GM18499 (cell line): ENCODE measurements around the gene KIF13A.
"Not testable (repeated sequence)": the region's sequence is repeated elsewhere in the genome, so short reads cannot be mapped to it uniquely, and the experiment has no call there.

ENCODE experiments used
- ATAC-seq: cut with Tn5 transposase; IDR thresholded peaks from one replicate; pipeline ENCODE4 v1.9.1; 2021; ENCODE audit warnings: moderate number of reproducible peaks; ENCODE audit not compliant: insufficient read depth, unreplicated experiment

Gene KIF13A

GRCh38 chr6:17817763-17818162 lies 169.7 kb downstream of the KIF13A start:
- no peak for ATAC-seq

- ATAC-seq = no peak
Observed at GRCh38 chr6:17816921-17817611, 170.4 kb downstream of the KIF13A start.

GRCh38 chr6:17813542-17813941 lies 173.9 kb downstream of the KIF13A start:
- no peak for ATAC-seq

- no peak for ATAC-seq
Observed at GRCh38 chr6:17812311-17812710, 175.1 kb downstream of the KIF13A start.

- no peak for ATAC-seq
Observed at GRCh38 chr6:17808609-17809008, 178.8 kb downstream of the KIF13A start.

GRCh38 chr6:17807431-17807830 lies 180.0 kb downstream of the KIF13A start:
- ATAC-seq = not testable (repeated sequence)

- no peak for ATAC-seq
Observed at GRCh38 chr6:17803409-17803808, 184.0 kb downstream of the KIF13A start.

- ATAC-seq = no peak
Observed at GRCh38 chr6:17798477-17799154, 188.8 kb downstream of the KIF13A start.

- no peak for ATAC-seq
Observed at GRCh38 chr6:17790489-17790888, 196.9 kb downstream of the KIF13A start.

GRCh38 chr6:17785094-17785787 lies 202.2 kb downstream of the KIF13A start:
- ATAC-seq = no peak

- ATAC-seq = no peak
Observed at GRCh38 chr6:17780061-17780460, 207.4 kb downstream of the KIF13A start.

- ATAC-seq = no peak
Observed at GRCh38 chr6:17771609-17772008, 215.8 kb downstream of the KIF13A start.

GRCh38 chr6:17768881-17769280 lies 218.6 kb downstream of the KIF13A start:
- no peak for ATAC-seq

GRCh38 chr6:17768388-17768787 lies 219.0 kb downstream of the KIF13A start:
- no peak for ATAC-seq

GRCh38 chr6:17762651-17763050 lies 224.8 kb downstream of the KIF13A start:
- ATAC-seq = no peak

- ATAC-seq = no peak
Observed at GRCh38 chr6:17758119-17758518, 229.3 kb downstream of the KIF13A start.

GRCh38 chr6:17754254-17754653 lies 233.2 kb downstream of the KIF13A start:
- ATAC-seq = no peak

- ATAC-seq = not testable (repeated sequence)
Observed at GRCh38 chr6:17745324-17745723, 242.1 kb downstream of the KIF13A start.

GRCh38 chr6:17744757-17745308 lies 242.6 kb downstream of the KIF13A start:
- not testable (repeated sequence) for ATAC-seq

- ATAC-seq = no peak
Observed at GRCh38 chr6:17744019-17744756, 243.2 kb downstream of the KIF13A start.
